KMS-11 (cell line): Measurements from ENCODE around the gene TRMU.

Experiments used
- H2AFZ ChIP-seq: fragments of 200-600 bp; sonication (generic); 2 replicates; pipeline ENCODE4 v1.6.1; 2016; ENCODE audit warnings: antibody characterized with exemption, mixed run types, low read depth
- H3K27ac ChIP-seq: fragments of 200-600 bp; sonication (generic); 2 replicates; pipeline ENCODE4 v1.6.1; 2016; ENCODE audit warnings: mild to moderate bottlenecking, mixed run types
- H3K27me3 ChIP-seq: fragments of 200-600 bp; sonication (generic); 2 replicates; pipeline ENCODE4 v1.6.1; 2017; ENCODE audit warnings: mild to moderate bottlenecking, low read depth, mixed run types, moderate library complexity; ENCODE audit not compliant: insufficient read depth
- H3K36me3 ChIP-seq: fragments of 200-600 bp; sonication (generic); 2 replicates; pipeline ENCODE4 v1.6.1; 2017; ENCODE audit warnings: mild to moderate bottlenecking, mixed run types; ENCODE audit not compliant: insufficient read depth
- H3K4me1 ChIP-seq: fragments of 200-600 bp; sonication (generic); 2 replicates; pipeline ENCODE4 v1.6.1; 2016; ENCODE audit warnings: mild to moderate bottlenecking, low read depth, mixed run types; ENCODE audit not compliant: poor library complexity, severe bottlenecking
- H3K4me2 ChIP-seq: fragments of 200-600 bp; sonication (generic); 2 replicates; pipeline ENCODE4 v1.7.0; 2016; ENCODE audit warnings: mild to moderate bottlenecking, mixed run types
- H3K4me3 ChIP-seq: fragments of 200-600 bp; sonication (generic); IDR thresholded peaks from 2 replicates; pipeline ENCODE4 v1.6.1; 2017; ENCODE audit warnings: low read depth, low read length, mixed read lengths; ENCODE audit not compliant: insufficient read depth
- H3K79me2 ChIP-seq: fragments of 200-600 bp; sonication (generic); 2 replicates; pipeline ENCODE4 v1.6.1; 2016; ENCODE audit warnings: low read depth, mixed run types; ENCODE audit not compliant: insufficient read depth
- H3K9ac ChIP-seq: fragments of 200-600 bp; sonication (generic); 2 replicates; pipeline ENCODE4 v1.6.1; 2016; ENCODE audit warnings: mild to moderate bottlenecking, mixed run types
- H4K20me1 ChIP-seq: fragments of 200-600 bp; sonication (generic); 2 replicates; pipeline ENCODE4 v1.6.1; 2016; ENCODE audit warnings: mild to moderate bottlenecking, mixed run types; ENCODE audit not compliant: insufficient read depth
- TF ChIP-seq, protein P1 (sequence below): fragments of 200-600 bp; sonication (generic); conservative IDR thresholded peaks from 2 replicates; pipeline ENCODE4 v1.6.1; 2017; ENCODE audit warnings: low read depth, mild to moderate bottlenecking, antibody characterized with exemption, low read length, moderate library complexity, mixed read lengths

Gene TRMU

DNA sequence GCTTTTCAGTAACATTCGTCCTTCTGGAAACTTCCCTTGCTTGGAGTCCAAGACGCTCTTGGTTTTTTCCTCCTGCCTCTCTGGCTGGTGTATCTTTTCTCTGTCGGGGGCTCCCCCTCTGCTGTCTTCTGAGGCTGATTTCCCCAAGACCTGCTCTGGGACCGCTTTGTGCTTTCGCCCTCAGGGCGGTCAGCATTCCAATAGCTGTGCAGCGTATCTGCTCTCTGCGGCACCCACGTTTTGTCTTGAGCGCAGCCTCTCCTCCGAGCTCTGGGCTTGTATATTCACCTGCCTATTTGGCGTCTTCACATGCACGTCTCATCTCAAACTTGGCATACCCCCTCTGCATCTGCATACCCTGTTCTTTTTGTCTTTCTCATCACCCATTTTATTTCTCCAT lies 36.4 kb upstream of the TRMU start:
- Histone ChIP-seq H3K4me1 (peaks cover 37% of the 10 kb centered on the region), H3K27me3 (no peaks in the 10 kb centered on the region), H2AFZ (no peak overlapping the region), H4K20me1 (no peaks in the 10 kb centered on the region), H3K27ac (no peak overlapping the region), H3K4me3 (no peak overlapping the region), H3K4me2 (peak overlapping the region; percentile 97; the same call in 1 of the 2 replicates), H3K36me3 (peaks cover 3% of the 10 kb centered on the region; the same call in 1 of the 2 replicates), H3K9ac (no peak overlapping the region), H3K79me2 (peaks cover 66% of the 10 kb centered on the region)
- TF ChIP-seq, protein P1, sequence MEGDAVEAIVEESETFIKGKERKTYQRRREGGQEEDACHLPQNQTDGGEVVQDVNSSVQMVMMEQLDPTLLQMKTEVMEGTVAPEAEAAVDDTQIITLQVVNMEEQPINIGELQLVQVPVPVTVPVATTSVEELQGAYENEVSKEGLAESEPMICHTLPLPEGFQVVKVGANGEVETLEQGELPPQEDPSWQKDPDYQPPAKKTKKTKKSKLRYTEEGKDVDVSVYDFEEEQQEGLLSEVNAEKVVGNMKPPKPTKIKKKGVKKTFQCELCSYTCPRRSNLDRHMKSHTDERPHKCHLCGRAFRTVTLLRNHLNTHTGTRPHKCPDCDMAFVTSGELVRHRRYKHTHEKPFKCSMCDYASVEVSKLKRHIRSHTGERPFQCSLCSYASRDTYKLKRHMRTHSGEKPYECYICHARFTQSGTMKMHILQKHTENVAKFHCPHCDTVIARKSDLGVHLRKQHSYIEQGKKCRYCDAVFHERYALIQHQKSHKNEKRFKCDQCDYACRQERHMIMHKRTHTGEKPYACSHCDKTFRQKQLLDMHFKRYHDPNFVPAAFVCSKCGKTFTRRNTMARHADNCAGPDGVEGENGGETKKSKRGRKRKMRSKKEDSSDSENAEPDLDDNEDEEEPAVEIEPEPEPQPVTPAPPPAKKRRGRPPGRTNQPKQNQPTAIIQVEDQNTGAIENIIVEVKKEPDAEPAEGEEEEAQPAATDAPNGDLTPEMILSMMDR: no peak

DNA sequence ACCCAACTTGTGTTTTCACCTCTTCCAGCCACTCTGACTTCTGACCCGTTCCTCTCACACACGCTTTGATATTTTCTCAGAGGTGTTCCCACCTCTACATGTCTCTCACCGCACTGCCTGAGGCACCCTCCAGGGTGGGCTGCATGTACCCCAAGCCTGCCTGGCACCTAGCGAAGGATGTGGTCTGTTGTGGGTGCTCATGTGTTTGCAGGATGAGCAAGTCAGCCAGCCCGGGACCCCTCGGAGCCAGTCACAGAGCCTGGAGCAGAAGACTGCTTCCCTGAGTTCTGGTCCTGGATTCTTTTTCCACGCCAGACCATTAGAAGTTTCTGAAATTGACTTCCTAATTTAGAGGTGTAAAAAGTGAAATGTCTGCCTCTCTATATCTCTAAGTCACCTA lies 35.0 kb upstream of the TRMU start:
- Histone ChIP-seq H3K4me2 (no peak overlapping the region), H3K4me1 (peaks cover 26% of the 10 kb centered on the region), H3K9ac (no peak overlapping the region), H3K4me3 (no peak overlapping the region), H3K27me3 (no peaks in the 10 kb centered on the region), H3K36me3 (peaks cover 3% of the 10 kb centered on the region; the same call in 1 of the 2 replicates), H4K20me1 (no peaks in the 10 kb centered on the region), H3K27ac (no peak overlapping the region), H3K79me2 (peaks cover 80% of the 10 kb centered on the region), H2AFZ (no peak overlapping the region)
- TF ChIP-seq, protein P1: no peak

DNA sequence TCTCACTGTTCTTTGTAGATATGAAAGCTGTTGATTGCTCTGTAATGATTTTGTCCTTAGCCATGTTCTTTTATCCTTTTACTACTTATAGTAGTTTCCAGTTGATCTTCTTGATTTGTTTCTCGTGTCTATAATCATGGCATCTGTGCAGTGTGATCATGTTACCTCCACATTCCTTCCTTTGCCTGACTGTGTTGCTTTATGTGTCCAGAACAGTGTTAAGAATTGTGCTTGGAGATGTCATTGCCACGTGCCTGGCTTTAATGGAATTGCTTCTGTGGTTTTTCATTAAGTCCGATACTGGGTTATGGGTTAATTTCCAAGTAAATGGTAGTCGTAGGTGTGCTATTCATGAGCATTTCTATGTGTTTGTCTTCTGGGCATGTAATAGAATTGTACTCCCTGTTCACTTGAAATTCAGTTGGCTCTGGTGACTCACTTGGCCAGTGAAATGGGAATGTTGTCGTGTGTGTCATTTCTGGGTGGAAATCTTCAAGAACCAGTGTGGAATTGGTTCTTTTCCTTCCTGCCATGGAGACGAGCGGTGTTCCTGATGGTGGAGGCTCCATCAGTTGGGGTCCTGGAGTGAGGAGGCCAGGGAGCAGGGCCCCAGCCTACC lies 32.1 kb upstream of the TRMU start:
- TF ChIP-seq, protein P1: no peak
- H3K4me1 ChIP-seq: peaks cover 18% of the 10 kb centered on the region
- no peak overlapping the region for H2AFZ ChIP-seq
- H3K4me3 ChIP-seq: no peak overlapping the region
- peaks cover 89% of the 10 kb centered on the region for H3K79me2 ChIP-seq
- no peaks in the 10 kb centered on the region for H3K27me3 ChIP-seq
- no peak overlapping the region for H3K4me2 ChIP-seq
- no peak overlapping the region for H3K27ac ChIP-seq
- no peaks in the 10 kb centered on the region for H4K20me1 ChIP-seq
- H3K36me3 ChIP-seq: peaks cover 6% of the 10 kb centered on the region; the same call in 1 of the 2 replicates
- H3K9ac ChIP-seq: no peak overlapping the region

DNA sequence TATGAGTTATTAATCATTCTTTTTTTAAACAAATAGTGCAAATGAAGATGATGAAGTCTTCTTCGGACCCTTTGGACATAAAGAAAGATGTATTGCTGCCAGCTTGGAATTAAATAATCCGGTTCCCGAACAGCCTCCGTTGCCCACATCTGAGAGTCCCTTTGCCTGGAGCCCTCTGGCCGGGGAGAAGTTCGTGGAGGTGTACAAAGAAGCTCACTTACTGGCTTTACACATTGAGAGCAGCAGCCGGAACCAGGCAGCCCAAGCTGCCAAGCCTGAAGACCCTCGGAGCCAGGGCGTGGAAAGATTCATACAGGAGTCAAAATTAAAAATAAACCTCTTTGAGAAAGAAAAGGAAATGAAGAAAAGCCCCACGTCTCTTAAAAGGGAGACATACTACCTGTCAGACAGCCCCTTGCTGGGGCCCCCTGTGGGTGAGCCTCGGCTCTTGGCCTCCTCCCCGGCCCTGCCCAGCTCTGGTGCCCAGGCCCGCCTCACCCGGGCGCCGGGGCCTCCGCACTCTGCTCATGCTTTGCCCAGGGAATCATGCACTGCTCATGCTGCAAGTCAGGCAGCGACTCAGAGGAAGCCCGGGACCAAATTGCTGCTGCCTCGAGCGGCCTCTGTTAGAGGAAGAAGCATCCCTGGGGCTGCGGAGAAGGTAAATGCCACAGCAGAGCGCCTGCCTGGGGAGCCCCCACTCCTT lies 27.1 kb upstream of the TRMU start:
- H3K4me2 ChIP-seq: no peak overlapping the region
- H3K27me3 ChIP-seq: no peaks in the 10 kb centered on the region
- peaks cover 47% of the 10 kb centered on the region for H3K79me2 ChIP-seq
- TF ChIP-seq, protein P1: no peak
- H3K4me3 ChIP-seq: no peak overlapping the region
- H3K9ac ChIP-seq: no peak overlapping the region
- no peak overlapping the region for H3K27ac ChIP-seq
- no peaks in the 10 kb centered on the region for H4K20me1 ChIP-seq
- H3K4me1 ChIP-seq: peaks cover 7% of the 10 kb centered on the region
- 0 out of 2 replicates have a peak, but pooled peaks cover 3% of the 10 kb centered on the region for H3K36me3 ChIP-seq
- H2AFZ ChIP-seq: no peak overlapping the region
